ENCODE results near the gene PCSK1N.

The PCSK1N gene

GRCh38 chrX:48784726-48785125, 50.7 kb downstream of the PCSK1N start:
- no peak for DNase-seq (ENCODE audit: low read depth)
- no peak for TF ChIP-seq MYC (IDR thresholded peaks at IDR 0.05; ENCODE audit: low read depth, low read length)

DNA sequence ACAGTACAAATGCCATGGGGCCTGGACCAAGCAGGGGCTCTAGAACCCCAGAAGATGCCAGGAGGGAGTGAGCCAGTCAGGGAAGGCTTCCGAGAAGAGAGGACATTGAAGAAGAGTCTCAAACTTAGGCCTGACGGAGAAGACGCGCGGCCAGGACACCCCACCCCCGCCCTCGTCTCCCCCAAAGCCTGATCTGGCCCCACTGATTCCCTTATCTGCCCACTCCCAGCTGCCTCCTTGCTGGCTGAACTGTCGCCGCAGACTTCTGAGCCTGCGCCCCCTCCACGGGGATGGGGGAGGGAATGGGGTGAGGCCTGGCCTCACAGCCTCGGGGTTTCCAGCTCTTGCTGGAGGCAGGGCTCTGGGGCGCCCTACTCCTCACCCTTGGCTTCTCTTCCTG, 52.6 kb downstream of the PCSK1N start:
- DNase-seq (ENCODE audit: low read depth) = no peak
- TF ChIP-seq POLR2A (IDR thresholded peaks at IDR 0.05; ENCODE audit: extremely low read depth, insufficient read length) (no peak), MYC (IDR thresholded peaks at IDR 0.05; ENCODE audit: low read depth, low read length) (no peak)
- TF ChIP-seq, protein P1, sequence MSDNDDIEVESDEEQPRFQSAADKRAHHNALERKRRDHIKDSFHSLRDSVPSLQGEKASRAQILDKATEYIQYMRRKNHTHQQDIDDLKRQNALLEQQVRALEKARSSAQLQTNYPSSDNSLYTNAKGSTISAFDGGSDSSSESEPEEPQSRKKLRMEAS (IDR thresholded peaks at IDR 0.05; ENCODE audit: low read depth, low read length) = no peak
- TF ChIP-seq, protein P2, sequence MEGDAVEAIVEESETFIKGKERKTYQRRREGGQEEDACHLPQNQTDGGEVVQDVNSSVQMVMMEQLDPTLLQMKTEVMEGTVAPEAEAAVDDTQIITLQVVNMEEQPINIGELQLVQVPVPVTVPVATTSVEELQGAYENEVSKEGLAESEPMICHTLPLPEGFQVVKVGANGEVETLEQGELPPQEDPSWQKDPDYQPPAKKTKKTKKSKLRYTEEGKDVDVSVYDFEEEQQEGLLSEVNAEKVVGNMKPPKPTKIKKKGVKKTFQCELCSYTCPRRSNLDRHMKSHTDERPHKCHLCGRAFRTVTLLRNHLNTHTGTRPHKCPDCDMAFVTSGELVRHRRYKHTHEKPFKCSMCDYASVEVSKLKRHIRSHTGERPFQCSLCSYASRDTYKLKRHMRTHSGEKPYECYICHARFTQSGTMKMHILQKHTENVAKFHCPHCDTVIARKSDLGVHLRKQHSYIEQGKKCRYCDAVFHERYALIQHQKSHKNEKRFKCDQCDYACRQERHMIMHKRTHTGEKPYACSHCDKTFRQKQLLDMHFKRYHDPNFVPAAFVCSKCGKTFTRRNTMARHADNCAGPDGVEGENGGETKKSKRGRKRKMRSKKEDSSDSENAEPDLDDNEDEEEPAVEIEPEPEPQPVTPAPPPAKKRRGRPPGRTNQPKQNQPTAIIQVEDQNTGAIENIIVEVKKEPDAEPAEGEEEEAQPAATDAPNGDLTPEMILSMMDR (IDR thresholded peaks at IDR 0.05; ENCODE audit: low read depth, low read length) = no peak
- no peak overlapping the region for H3K4me3 ChIP-seq (ENCODE audit: low read depth, low read length)

More at GRCh38 chrX:48784726-48785125, 50.7 kb downstream of the PCSK1N start:
- H3K4me3 ChIP-seq (ENCODE audit: low read depth, low read length) = no peak overlapping the region

DNA sequence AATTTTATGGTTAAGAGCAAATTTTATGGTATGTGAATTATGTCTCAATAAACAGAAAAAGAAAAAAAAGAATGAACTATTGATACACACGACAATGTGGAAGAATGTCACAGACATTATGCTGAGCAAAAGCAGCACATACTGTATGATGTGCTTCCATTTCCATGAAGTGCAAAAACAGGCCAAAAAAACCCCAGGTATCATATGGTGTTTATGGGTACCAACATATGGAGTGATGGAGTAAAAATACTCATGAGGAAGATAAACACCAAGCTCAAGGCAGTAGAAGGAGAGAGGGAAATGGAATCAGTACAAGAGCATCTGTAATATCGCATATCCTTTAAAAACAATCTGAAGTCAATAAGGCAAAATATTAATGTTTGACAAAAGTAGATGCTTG, 53.2 kb downstream of the PCSK1N start:
- H3K4me3 ChIP-seq (ENCODE audit: low read depth, low read length) = no peak overlapping the region
- TF ChIP-seq MYC (IDR thresholded peaks at IDR 0.05; ENCODE audit: low read depth, low read length) (no peak), POLR2A (IDR thresholded peaks at IDR 0.05; ENCODE audit: extremely low read depth, insufficient read length) (no peak)
- TF ChIP-seq, protein P2 (IDR thresholded peaks at IDR 0.05; ENCODE audit: low read depth, low read length) = no peak
- TF ChIP-seq, protein P1 (IDR thresholded peaks at IDR 0.05; ENCODE audit: low read depth, low read length) = no peak
- DNase-seq (ENCODE audit: low read depth) = no peak

DNA sequence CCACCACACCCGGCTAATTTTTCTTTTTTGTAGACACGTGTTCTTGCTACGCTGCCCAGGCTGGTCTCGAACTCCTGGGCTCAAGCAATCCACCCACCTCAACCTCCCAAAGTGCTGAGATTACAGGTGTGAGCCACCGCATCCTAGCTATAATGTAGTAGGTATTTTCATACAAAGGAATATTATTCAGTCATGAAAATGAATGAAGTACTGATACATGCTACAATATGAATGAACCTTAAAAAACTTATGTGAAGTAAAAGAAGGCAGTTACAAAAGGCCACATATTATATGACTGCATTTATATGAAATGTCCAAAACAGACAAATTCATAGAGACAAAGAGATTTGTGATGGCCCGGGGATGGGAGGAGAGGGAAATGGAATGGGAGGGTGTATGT, 53.7 kb downstream of the PCSK1N start:
- TF ChIP-seq, protein P1 (IDR thresholded peaks at IDR 0.05; ENCODE audit: low read depth, low read length) = no peak
- TF ChIP-seq MYC (IDR thresholded peaks at IDR 0.05; ENCODE audit: low read depth, low read length) (no peak), POLR2A (IDR thresholded peaks at IDR 0.05; ENCODE audit: extremely low read depth, insufficient read length) (no peak)
- TF ChIP-seq, protein P2 (IDR thresholded peaks at IDR 0.05; ENCODE audit: low read depth, low read length) = no peak
- no peak for DNase-seq (ENCODE audit: low read depth)

More for the DNA sequence above, 53.7 kb downstream of the PCSK1N start:
- H3K4me3 ChIP-seq (ENCODE audit: low read depth, low read length) = no peak overlapping the region
